WTC11 (cell line): Measurements from ENCODE around the gene C1QTNF1. TPM values are rescaled to one million over a fixed set of nuclear protein-coding genes. Genes with fewer than 3 reads are reported as not detected.

Experiments
- ATAC-seq: fragments of 200-7000 bp; cut with Tn5 transposase; 2 replicates; pipeline ENCODE4 v1.10.0; 2021; ENCODE audit warnings: mild to moderate bottlenecking, moderate library complexity
- CTCF ChIA-PET: fragments of 300-600 bp; sonication (Branson Sonifier 250); formaldehyde crosslinking; loops from one replicate; lab custom pipeline; 2021; ENCODE audit warnings: antibody characterized with exemption; lab: Charles Lee
- POLR2A ChIA-PET: fragments of 350-600 bp; sonication (Branson Sonifier 250); formaldehyde crosslinking; loops from one replicate; lab custom pipeline; 2021; ENCODE audit warnings: antibody characterized with exemption; lab: Charles Lee
- DNase-seq: peaks from one replicate; pipeline ENCODE4 v3.0.0; 2021; ENCODE audit warnings: low spot score
- H3K27ac Mint-ChIP-seq: 2 replicates; pipeline ENCODE4 v1.8.0; 2021; ENCODE audit warnings: mixed read lengths
- H3K27me3 Mint-ChIP-seq: 2 replicates; pipeline ENCODE4 v1.8.0; 2021; ENCODE audit warnings: low read depth, mild to moderate bottlenecking, moderate library complexity, mixed read lengths
- H3K36me3 Mint-ChIP-seq: 2 replicates; pipeline ENCODE4 v1.8.0; 2021; ENCODE audit warnings: mixed read lengths
- H3K4me1 Mint-ChIP-seq: 2 replicates; pipeline ENCODE4 v1.8.0; 2022; ENCODE audit warnings: mixed read lengths
- H3K4me3 Mint-ChIP-seq: 2 replicates; pipeline ENCODE4 v1.8.0; 2021; ENCODE audit warnings: mild to moderate bottlenecking, moderate library complexity, mixed read lengths
- H3K9me3 Mint-ChIP-seq: 2 replicates; pipeline ENCODE4 v1.8.0; 2021; ENCODE audit warnings: mixed read lengths
- CREM ChIP-seq: sonication (generic); formaldehyde crosslinking; IDR thresholded peaks from 2 replicates; pipeline ENCODE4 v1.8.1; 2022; ENCODE audit warnings: mild to moderate bottlenecking, missing genetic modification reagents, moderate library complexity
- ELF4 ChIP-seq: sonication (generic); formaldehyde crosslinking; IDR thresholded peaks from 2 replicates; pipeline ENCODE4 v1.8.1; 2022; ENCODE audit warnings: low read depth, mild to moderate bottlenecking, moderate library complexity, missing genetic modification reagents
- EMX1 ChIP-seq: fragments of 250-450 bp; sonication (Bioruptor Pico); IDR thresholded peaks from 2 replicates; pipeline ENCODE4 v1.8.0; 2021; ENCODE audit warnings: mild to moderate bottlenecking
- GTF2I ChIP-seq: fragments of 250-450 bp; sonication (Bioruptor Pico); conservative IDR thresholded peaks from 2 replicates; pipeline ENCODE4 v1.4.0; 2021; ENCODE audit warnings: mild to moderate bottlenecking
- MXD4 ChIP-seq: fragments of 250-450 bp; sonication (Bioruptor Pico); IDR thresholded peaks from 2 replicates; pipeline ENCODE4 v1.8.0; 2021; ENCODE audit warnings: mild to moderate bottlenecking, moderate library complexity, borderline replicate concordance
- TCF7 ChIP-seq: sonication (generic); formaldehyde crosslinking; IDR thresholded peaks from 2 replicates; pipeline ENCODE4 v1.8.0; 2022; ENCODE audit warnings: mild to moderate bottlenecking, low read depth, missing genetic modification reagents, moderate library complexity
- ZNF219 ChIP-seq: sonication (generic); formaldehyde crosslinking; IDR thresholded peaks from 2 replicates; pipeline ENCODE4 v1.8.0; 2023; ENCODE audit warnings: missing genetic modification reagents, mild to moderate bottlenecking, borderline replicate concordance
- ZNF317 ChIP-seq: sonication (generic); formaldehyde crosslinking; IDR thresholded peaks from 2 replicates; pipeline ENCODE4 v1.8.1; 2023; ENCODE audit warnings: low read depth, mild to moderate bottlenecking, moderate library complexity, missing genetic modification reagents, borderline replicate concordance
- ZNF396 ChIP-seq: fragments of 250-450 bp; sonication (Bioruptor Pico); IDR thresholded peaks from 2 replicates; pipeline ENCODE4 v1.8.0; 2021; ENCODE audit warnings: mild to moderate bottlenecking, moderate library complexity, borderline replicate concordance
- total RNA-seq: library from RNA; stranded (reverse); gene quantifications from 3 replicates; pipeline ENCODE4 v1.2.3, GENCODE V29; 2021
- TF ChIP-seq, protein P1 (sequence below): sonication (generic); formaldehyde crosslinking; IDR thresholded peaks from 2 replicates; pipeline ENCODE4 v1.8.1; 2023; ENCODE audit warnings: mild to moderate bottlenecking, moderate library complexity, missing genetic modification reagents
- TF ChIP-seq, protein P2 (sequence below): fragments of 250-450 bp; sonication (Bioruptor Pico); IDR thresholded peaks from 2 replicates; pipeline ENCODE4 v1.9.0; 2021; ENCODE audit warnings: mild to moderate bottlenecking, borderline replicate concordance
- TF ChIP-seq, protein P3 (sequence below): sonication (generic); formaldehyde crosslinking; IDR thresholded peaks from 2 replicates; pipeline ENCODE4 v1.8.0; 2022; ENCODE audit warnings: mild to moderate bottlenecking, missing genetic modification reagents
- TF ChIP-seq, protein P4 (sequence below): fragments of 250-450 bp; sonication (Bioruptor Pico); IDR thresholded peaks from 2 replicates; pipeline ENCODE4 v1.9.0; 2021; ENCODE audit warnings: moderate library complexity, mild to moderate bottlenecking, inconsistent platforms, borderline replicate concordance
- TF ChIP-seq, protein P5 (sequence below): sonication (generic); formaldehyde crosslinking; IDR thresholded peaks from 2 replicates; pipeline ENCODE4 v1.8.0; 2023; ENCODE audit warnings: mild to moderate bottlenecking, missing genetic modification reagents
- TF ChIP-seq, protein P6 (sequence below): sonication (generic); formaldehyde crosslinking; IDR thresholded peaks from 2 replicates; pipeline ENCODE4 v1.8.1; 2023; ENCODE audit warnings: mild to moderate bottlenecking, missing genetic modification reagents
- TF ChIP-seq, protein P7 (sequence below): sonication (generic); formaldehyde crosslinking; IDR thresholded peaks from 2 replicates; pipeline ENCODE4 v1.8.0; 2022; ENCODE audit warnings: mild to moderate bottlenecking, missing genetic modification reagents
- TF ChIP-seq, protein P8 (sequence below): fragments of 250-450 bp; sonication (Bioruptor Pico); IDR thresholded peaks from 2 replicates; pipeline ENCODE4 v1.9.0; 2021; ENCODE audit warnings: mild to moderate bottlenecking
- TF ChIP-seq, protein P9 (sequence below): sonication (generic); formaldehyde crosslinking; IDR thresholded peaks from 2 replicates; pipeline ENCODE4 v1.8.1; 2022; ENCODE audit warnings: low read depth, missing genetic modification reagents, borderline replicate concordance

Gene C1QTNF1
- total RNA-seq, 1 experiment from 2014 or later, result 1.7 TPM

DNA sequence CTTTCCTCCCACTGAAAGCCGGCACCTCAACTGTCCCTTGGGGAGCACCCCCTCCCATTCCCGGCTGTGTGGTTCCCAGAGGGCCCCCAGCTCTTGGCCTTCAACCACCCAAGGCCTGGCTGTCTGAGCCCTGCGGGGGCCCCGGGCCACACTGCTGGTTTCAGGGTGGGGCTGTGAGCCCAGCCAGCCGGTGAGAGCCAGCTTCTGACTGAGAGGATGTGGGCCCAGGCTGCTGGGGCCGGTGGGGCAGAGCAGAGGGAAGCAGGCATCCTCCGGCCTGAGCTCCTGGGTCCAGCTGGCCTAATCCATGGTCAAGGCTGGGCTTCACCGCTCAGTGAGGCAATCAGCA lies 43.4 kb upstream of the C1QTNF1 start:
- Mint-ChIP-seq H3K9me3 (no peaks in the 10 kb centered on the region), H3K27ac (no peak overlapping the region), H3K36me3 (no peaks in the 10 kb centered on the region), H3K4me3 (no peak overlapping the region), H3K4me1 (peaks cover 10% of the 10 kb centered on the region), H3K27me3 (no peaks in the 10 kb centered on the region)
- DNase-seq (no peak), ATAC-seq (no peak)
- ChIA-PET CTCF (interaction anchor here (1.0 to 2.2 kb wide), 5 partner anchors 10 to 128 kb away, joined by 4 to 8 read pairs (median 6); no protein-coding TSS in a partner anchor), POLR2A (no interaction called here)
- TF ChIP-seq TCF7 (no peak), ZNF317 (CRISPR knock-in tag) (no peak), ELF4 (CRISPR knock-in tag) (no peak), GTF2I (no peak), ZNF396 (CRISPR knock-in tag) (no peak), ZNF219 (CRISPR knock-in tag) (no peak), MXD4 (no peak), EMX1 (CRISPR knock-in tag) (no peak), CREM (CRISPR knock-in tag) (no peak)
- TF ChIP-seq, protein P1, sequence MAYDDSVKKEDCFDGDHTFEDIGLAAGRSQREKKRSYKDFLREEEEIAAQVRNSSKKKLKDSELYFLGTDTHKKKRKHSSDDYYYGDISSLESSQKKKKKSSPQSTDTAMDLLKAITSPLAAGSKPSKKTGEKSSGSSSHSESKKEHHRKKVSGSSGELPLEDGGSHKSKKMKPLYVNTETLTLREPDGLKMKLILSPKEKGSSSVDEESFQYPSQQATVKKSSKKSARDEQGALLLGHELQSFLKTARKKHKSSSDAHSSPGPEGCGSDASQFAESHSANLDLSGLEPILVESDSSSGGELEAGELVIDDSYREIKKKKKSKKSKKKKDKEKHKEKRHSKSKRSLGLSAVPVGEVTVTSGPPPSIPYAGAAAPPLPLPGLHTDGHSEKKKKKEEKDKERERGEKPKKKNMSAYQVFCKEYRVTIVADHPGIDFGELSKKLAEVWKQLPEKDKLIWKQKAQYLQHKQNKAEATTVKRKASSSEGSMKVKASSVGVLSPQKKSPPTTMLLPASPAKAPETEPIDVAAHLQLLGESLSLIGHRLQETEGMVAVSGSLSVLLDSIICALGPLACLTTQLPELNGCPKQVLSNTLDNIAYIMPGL, result no peak
- TF ChIP-seq, protein P2, sequence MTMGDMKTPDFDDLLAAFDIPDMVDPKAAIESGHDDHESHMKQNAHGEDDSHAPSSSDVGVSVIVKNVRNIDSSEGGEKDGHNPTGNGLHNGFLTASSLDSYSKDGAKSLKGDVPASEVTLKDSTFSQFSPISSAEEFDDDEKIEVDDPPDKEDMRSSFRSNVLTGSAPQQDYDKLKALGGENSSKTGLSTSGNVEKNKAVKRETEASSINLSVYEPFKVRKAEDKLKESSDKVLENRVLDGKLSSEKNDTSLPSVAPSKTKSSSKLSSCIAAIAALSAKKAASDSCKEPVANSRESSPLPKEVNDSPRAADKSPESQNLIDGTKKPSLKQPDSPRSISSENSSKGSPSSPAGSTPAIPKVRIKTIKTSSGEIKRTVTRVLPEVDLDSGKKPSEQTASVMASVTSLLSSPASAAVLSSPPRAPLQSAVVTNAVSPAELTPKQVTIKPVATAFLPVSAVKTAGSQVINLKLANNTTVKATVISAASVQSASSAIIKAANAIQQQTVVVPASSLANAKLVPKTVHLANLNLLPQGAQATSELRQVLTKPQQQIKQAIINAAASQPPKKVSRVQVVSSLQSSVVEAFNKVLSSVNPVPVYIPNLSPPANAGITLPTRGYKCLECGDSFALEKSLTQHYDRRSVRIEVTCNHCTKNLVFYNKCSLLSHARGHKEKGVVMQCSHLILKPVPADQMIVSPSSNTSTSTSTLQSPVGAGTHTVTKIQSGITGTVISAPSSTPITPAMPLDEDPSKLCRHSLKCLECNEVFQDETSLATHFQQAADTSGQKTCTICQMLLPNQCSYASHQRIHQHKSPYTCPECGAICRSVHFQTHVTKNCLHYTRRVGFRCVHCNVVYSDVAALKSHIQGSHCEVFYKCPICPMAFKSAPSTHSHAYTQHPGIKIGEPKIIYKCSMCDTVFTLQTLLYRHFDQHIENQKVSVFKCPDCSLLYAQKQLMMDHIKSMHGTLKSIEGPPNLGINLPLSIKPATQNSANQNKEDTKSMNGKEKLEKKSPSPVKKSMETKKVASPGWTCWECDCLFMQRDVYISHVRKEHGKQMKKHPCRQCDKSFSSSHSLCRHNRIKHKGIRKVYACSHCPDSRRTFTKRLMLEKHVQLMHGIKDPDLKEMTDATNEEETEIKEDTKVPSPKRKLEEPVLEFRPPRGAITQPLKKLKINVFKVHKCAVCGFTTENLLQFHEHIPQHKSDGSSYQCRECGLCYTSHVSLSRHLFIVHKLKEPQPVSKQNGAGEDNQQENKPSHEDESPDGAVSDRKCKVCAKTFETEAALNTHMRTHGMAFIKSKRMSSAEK (CRISPR knock-in tag), result no peak
- TF ChIP-seq, protein P3, sequence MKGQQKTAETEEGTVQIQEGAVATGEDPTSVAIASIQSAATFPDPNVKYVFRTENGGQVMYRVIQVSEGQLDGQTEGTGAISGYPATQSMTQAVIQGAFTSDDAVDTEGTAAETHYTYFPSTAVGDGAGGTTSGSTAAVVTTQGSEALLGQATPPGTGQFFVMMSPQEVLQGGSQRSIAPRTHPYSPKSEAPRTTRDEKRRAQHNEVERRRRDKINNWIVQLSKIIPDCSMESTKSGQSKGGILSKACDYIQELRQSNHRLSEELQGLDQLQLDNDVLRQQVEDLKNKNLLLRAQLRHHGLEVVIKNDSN, result no peak
- TF ChIP-seq, protein P4, sequence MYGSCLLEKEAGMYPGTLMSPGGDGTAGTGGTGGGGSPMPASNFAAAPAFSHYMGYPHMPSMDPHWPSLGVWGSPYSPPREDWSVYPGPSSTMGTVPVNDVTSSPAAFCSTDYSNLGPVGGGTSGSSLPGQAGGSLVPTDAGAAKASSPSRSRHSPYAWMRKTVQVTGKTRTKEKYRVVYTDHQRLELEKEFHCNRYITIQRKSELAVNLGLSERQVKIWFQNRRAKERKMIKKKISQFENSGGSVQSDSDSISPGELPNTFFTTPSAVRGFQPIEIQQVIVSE (CRISPR knock-in tag), result no peak
- TF ChIP-seq, protein P5, sequence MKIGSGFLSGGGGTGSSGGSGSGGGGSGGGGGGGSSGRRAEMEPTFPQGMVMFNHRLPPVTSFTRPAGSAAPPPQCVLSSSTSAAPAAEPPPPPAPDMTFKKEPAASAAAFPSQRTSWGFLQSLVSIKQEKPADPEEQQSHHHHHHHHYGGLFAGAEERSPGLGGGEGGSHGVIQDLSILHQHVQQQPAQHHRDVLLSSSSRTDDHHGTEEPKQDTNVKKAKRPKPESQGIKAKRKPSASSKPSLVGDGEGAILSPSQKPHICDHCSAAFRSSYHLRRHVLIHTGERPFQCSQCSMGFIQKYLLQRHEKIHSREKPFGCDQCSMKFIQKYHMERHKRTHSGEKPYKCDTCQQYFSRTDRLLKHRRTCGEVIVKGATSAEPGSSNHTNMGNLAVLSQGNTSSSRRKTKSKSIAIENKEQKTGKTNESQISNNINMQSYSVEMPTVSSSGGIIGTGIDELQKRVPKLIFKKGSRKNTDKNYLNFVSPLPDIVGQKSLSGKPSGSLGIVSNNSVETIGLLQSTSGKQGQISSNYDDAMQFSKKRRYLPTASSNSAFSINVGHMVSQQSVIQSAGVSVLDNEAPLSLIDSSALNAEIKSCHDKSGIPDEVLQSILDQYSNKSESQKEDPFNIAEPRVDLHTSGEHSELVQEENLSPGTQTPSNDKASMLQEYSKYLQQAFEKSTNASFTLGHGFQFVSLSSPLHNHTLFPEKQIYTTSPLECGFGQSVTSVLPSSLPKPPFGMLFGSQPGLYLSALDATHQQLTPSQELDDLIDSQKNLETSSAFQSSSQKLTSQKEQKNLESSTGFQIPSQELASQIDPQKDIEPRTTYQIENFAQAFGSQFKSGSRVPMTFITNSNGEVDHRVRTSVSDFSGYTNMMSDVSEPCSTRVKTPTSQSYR, result no peak
- TF ChIP-seq, protein P6, sequence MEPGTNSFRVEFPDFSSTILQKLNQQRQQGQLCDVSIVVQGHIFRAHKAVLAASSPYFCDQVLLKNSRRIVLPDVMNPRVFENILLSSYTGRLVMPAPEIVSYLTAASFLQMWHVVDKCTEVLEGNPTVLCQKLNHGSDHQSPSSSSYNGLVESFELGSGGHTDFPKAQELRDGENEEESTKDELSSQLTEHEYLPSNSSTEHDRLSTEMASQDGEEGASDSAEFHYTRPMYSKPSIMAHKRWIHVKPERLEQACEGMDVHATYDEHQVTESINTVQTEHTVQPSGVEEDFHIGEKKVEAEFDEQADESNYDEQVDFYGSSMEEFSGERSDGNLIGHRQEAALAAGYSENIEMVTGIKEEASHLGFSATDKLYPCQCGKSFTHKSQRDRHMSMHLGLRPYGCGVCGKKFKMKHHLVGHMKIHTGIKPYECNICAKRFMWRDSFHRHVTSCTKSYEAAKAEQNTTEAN (CRISPR knock-in tag), result no peak
- TF ChIP-seq, protein P7, sequence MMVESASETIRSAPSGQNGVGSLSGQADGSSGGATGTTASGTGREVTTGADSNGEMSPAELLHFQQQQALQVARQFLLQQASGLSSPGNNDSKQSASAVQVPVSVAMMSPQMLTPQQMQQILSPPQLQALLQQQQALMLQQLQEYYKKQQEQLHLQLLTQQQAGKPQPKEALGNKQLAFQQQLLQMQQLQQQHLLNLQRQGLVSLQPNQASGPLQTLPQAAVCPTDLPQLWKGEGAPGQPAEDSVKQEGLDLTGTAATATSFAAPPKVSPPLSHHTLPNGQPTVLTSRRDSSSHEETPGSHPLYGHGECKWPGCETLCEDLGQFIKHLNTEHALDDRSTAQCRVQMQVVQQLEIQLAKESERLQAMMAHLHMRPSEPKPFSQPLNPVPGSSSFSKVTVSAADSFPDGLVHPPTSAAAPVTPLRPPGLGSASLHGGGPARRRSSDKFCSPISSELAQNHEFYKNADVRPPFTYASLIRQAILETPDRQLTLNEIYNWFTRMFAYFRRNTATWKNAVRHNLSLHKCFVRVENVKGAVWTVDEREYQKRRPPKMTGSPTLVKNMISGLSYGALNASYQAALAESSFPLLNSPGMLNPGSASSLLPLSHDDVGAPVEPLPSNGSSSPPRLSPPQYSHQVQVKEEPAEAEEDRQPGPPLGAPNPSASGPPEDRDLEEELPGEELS (CRISPR knock-in tag), result no peak
- TF ChIP-seq, protein P8, sequence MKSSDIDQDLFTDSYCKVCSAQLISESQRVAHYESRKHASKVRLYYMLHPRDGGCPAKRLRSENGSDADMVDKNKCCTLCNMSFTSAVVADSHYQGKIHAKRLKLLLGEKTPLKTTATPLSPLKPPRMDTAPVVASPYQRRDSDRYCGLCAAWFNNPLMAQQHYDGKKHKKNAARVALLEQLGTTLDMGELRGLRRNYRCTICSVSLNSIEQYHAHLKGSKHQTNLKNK, result no peak
- TF ChIP-seq, protein P9, sequence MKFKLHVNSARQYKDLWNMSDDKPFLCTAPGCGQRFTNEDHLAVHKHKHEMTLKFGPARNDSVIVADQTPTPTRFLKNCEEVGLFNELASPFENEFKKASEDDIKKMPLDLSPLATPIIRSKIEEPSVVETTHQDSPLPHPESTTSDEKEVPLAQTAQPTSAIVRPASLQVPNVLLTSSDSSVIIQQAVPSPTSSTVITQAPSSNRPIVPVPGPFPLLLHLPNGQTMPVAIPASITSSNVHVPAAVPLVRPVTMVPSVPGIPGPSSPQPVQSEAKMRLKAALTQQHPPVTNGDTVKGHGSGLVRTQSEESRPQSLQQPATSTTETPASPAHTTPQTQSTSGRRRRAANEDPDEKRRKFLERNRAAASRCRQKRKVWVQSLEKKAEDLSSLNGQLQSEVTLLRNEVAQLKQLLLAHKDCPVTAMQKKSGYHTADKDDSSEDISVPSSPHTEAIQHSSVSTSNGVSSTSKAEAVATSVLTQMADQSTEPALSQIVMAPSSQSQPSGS (CRISPR knock-in tag), result no peak
